HepG2 (cell line): ENCODE measurements around the gene C4orf46. TPM values are rescaled to one million over a fixed set of nuclear protein-coding genes. Genes with fewer than 3 reads are reported as not detected.
A peak's percentile ranks its signal among the peaks of the same experiment; 100 is the strongest.

Source experiments
- CAMTA2 ChIP-seq: sonication (generic); formaldehyde crosslinking; IDR thresholded peaks from 2 replicates; pipeline ENCODE4 v1.4.0; 2020; ENCODE audit warnings: mild to moderate bottlenecking, missing genetic modification reagents, borderline replicate concordance
- ISX ChIP-seq: sonication (generic); formaldehyde crosslinking; conservative IDR thresholded peaks from 2 replicates; pipeline ENCODE4 v1.5.0; 2020; ENCODE audit warnings: missing genetic modification reagents
- MED1 ChIP-seq: sonication (generic); formaldehyde crosslinking; IDR thresholded peaks from 2 replicates; pipeline ENCODE4 v1.4.0; 2020; ENCODE audit warnings: missing genetic modification reagents
- NR2F1 ChIP-seq, 2 experiments: fragments of 450-650 bp in 1 of 2; formaldehyde crosslinking in 1 of 2; IDR thresholded peaks; 2 replicates each; pipeline versions ENCODE4 v1.5.0 to v1.6.1; 2016 to 2020; ENCODE audit warnings: mild to moderate bottlenecking in 1 of 2, missing compliant biosample characterization in 1 of 2, missing genetic modification reagents in 1 of 2, moderate library complexity in 1 of 2
- POLR2AphosphoS2 ChIP-seq: IDR thresholded peaks from 2 replicates; pipeline ENCODE4 v1.6.1; 2011; ENCODE audit warnings: low read depth, low read length, improper control_type of control experiment
- SIN3B ChIP-seq: fragments of 150-350 bp; IDR thresholded peaks from 2 replicates; pipeline ENCODE4 v1.6.1; 2014; ENCODE audit warnings: low read length
- SRSF4 ChIP-seq: fragments of 200-400 bp; formaldehyde crosslinking; IDR thresholded peaks from one replicate; pipeline ENCODE4 v1.6.1; 2018; ENCODE audit warnings: mild to moderate bottlenecking, low read depth, low read length, moderate library complexity; ENCODE audit not compliant: poor library complexity, severe bottlenecking
- SRSF9 ChIP-seq: fragments of 200-400 bp; formaldehyde crosslinking; IDR thresholded peaks from 2 replicates; pipeline ENCODE4 v1.6.1; 2018; ENCODE audit warnings: borderline replicate concordance, mild to moderate bottlenecking, low read depth, low read length; ENCODE audit not compliant: insufficient read depth, poor library complexity, severe bottlenecking
- TOPORS ChIP-seq: sonication (generic); formaldehyde crosslinking; IDR thresholded peaks from 2 replicates; pipeline ENCODE4 v1.8.0; 2023; ENCODE audit warnings: mild to moderate bottlenecking, missing genetic modification reagents
- ZFP41 ChIP-seq: sonication (generic); formaldehyde crosslinking; IDR thresholded peaks from 2 replicates; pipeline ENCODE4 v1.4.0; 2020; ENCODE audit warnings: mild to moderate bottlenecking, missing genetic modification reagents, borderline replicate concordance
- ZNF557 ChIP-seq: sonication (generic); formaldehyde crosslinking; IDR thresholded peaks from 2 replicates; pipeline ENCODE4 v1.4.0; 2020; ENCODE audit warnings: missing genetic modification reagents
- polyA plus RNA-seq, 8 experiments: library from polyadenylated mRNA; depleted of rRNA in 3 of 8; stranded (reverse) in 7 of 8; unstranded in 1 of 8; fragments of >200 nt; fragmentation: Illumina TruSeq in 4 of 8; extraction: Trizol in 4 of 8; gene quantifications; 2 replicates each; pipeline versions ENCODE4 v1.2.1 to v1.2.3, GENCODE V29; 2011 to 2016; ENCODE audit warnings: low read depth in 4 of 8, missing spikeins in 1 of 8, mixed read lengths in 1 of 8; ENCODE audit not compliant: insufficient read depth in 1 of 8
- total RNA-seq, 5 experiments: library from RNA; depleted of rRNA; stranded (reverse); fragments of >200 nt; fragmentation: Illumina TruSeq; extraction: Trizol; gene quantifications; 2 replicates each; pipeline ENCODE4 v1.2.3, GENCODE V29; 2016; ENCODE audit warnings: low read depth in 1 of 5
- TF ChIP-seq, protein P1 (sequence below): sonication (generic); formaldehyde crosslinking; IDR thresholded peaks from 2 replicates; pipeline ENCODE4 v1.5.0; 2020; ENCODE audit warnings: mild to moderate bottlenecking, missing genetic modification reagents, borderline replicate concordance
- TF ChIP-seq, protein P2 (sequence below): sonication (generic); formaldehyde crosslinking; IDR thresholded peaks from 2 replicates; pipeline ENCODE4 v1.9.0; 2021; ENCODE audit warnings: missing genetic modification reagents, borderline replicate concordance
- TF ChIP-seq, protein P3 (sequence below): sonication (generic); formaldehyde crosslinking; IDR thresholded peaks from 2 replicates; pipeline ENCODE4 v1.5.0; 2020; ENCODE audit warnings: missing genetic modification reagents
- TF ChIP-seq, protein P4 (sequence below): IDR thresholded peaks from 2 replicates; pipeline ENCODE4 v1.6.1; 2012; ENCODE audit warnings: low read length, improper control_type of control experiment

The C4orf46 gene
- total and polyA plus RNA-seq, 2 of the 13 experiments (the other 11 are each of a cell fraction or from before 2014, with no cell fraction given): 8.5 to 10.4 TPM

DNA sequence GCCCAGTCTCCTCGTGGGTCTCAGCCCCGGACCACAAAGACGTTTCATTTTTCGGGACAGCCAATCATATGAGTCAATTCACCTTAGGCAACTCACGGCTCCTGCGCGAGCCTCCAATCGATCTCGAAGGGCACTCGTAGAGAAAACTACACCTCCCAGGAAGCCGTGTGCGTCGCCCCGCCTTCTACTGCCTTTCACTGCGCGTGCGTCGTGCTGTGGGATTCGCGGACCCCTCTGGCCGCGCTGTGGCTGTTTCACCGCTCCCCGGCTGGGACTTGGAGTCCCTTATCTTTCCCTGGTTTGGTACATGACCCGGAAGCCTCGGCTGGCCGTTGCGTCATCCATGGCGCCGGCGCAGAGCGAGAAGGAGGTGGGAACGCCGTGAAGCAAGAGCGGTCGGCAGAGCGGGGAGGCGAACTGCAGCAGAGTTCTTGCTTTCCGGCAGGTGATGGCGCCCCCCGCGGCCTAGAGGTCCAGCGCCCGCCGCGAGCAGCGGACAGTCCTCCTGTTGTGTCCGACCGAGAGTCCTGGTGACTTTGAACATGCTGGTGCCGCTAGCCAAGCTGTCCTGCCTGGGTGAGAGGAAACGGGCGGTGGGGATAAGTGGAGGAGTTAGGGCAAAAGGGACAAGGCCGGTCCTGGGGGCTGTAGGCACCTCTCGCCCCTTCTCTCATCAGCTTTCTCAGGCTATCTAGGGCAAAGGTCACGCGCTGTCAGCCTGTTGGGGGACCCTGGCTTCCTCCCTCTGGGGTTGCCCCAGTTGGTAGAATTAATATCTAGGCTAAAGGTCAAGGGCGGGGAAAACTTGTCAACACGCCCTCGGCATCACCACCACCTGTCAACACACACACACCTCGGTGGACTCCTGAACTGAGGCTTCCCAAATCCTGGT lies 474 bp upstream of the C4orf46 start, which contains the start of gene ETFDH (continued):
- TF ChIP-seq, protein P1, sequence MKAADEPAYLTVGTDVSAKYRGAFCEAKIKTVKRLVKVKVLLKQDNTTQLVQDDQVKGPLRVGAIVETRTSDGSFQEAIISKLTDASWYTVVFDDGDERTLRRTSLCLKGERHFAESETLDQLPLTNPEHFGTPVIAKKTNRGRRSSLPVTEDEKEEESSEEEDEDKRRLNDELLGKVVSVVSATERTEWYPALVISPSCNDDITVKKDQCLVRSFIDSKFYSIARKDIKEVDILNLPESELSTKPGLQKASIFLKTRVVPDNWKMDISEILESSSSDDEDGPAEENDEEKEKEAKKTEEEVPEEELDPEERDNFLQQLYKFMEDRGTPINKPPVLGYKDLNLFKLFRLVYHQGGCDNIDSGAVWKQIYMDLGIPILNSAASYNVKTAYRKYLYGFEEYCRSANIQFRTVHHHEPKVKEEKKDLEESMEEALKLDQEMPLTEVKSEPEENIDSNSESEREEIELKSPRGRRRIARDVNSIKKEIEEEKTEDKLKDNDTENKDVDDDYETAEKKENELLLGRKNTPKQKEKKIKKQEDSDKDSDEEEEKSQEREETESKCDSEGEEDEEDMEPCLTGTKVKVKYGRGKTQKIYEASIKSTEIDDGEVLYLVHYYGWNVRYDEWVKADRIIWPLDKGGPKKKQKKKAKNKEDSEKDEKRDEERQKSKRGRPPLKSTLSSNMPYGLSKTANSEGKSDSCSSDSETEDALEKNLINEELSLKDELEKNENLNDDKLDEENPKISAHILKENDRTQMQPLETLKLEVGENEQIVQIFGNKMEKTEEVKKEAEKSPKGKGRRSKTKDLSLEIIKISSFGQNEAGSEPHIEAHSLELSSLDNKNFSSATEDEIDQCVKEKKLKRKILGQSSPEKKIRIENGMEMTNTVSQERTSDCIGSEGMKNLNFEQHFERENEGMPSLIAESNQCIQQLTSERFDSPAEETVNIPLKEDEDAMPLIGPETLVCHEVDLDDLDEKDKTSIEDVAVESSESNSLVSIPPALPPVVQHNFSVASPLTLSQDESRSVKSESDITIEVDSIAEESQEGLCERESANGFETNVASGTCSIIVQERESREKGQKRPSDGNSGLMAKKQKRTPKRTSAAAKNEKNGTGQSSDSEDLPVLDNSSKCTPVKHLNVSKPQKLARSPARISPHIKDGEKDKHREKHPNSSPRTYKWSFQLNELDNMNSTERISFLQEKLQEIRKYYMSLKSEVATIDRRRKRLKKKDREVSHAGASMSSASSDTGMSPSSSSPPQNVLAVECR (CRISPR knock-in tag): peak; percentile 85
- TF ChIP-seq SIN3B (no peak), ZNF557 (CRISPR knock-in tag) (no peak), CAMTA2 (CRISPR knock-in tag) (no peak; the same call in 1 of the 2 replicates), ZFP41 (CRISPR knock-in tag) (no peak), SRSF4 (no peak), SRSF9 (no peak), MED1 (CRISPR knock-in tag) (peak; percentile 86), ISX (no peak), NR2F1 (CRISPR knock-in tag; IDR thresholded peaks at IDR 0.05) (peak; percentile 47 to 53; a peak in 3 of 4 replicates), TOPORS (peak; percentile 92), POLR2AphosphoS2 (no peak)
- TF ChIP-seq, protein P2, sequence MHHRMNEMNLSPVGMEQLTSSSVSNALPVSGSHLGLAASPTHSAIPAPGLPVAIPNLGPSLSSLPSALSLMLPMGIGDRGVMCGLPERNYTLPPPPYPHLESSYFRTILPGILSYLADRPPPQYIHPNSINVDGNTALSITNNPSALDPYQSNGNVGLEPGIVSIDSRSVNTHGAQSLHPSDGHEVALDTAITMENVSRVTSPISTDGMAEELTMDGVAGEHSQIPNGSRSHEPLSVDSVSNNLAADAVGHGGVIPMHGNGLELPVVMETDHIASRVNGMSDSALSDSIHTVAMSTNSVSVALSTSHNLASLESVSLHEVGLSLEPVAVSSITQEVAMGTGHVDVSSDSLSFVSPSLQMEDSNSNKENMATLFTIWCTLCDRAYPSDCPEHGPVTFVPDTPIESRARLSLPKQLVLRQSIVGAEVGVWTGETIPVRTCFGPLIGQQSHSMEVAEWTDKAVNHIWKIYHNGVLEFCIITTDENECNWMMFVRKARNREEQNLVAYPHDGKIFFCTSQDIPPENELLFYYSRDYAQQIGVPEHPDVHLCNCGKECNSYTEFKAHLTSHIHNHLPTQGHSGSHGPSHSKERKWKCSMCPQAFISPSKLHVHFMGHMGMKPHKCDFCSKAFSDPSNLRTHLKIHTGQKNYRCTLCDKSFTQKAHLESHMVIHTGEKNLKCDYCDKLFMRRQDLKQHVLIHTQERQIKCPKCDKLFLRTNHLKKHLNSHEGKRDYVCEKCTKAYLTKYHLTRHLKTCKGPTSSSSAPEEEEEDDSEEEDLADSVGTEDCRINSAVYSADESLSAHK (CRISPR knock-in tag): peak; percentile 98; the same call in 1 of the 2 replicates
- TF ChIP-seq, protein P3, sequence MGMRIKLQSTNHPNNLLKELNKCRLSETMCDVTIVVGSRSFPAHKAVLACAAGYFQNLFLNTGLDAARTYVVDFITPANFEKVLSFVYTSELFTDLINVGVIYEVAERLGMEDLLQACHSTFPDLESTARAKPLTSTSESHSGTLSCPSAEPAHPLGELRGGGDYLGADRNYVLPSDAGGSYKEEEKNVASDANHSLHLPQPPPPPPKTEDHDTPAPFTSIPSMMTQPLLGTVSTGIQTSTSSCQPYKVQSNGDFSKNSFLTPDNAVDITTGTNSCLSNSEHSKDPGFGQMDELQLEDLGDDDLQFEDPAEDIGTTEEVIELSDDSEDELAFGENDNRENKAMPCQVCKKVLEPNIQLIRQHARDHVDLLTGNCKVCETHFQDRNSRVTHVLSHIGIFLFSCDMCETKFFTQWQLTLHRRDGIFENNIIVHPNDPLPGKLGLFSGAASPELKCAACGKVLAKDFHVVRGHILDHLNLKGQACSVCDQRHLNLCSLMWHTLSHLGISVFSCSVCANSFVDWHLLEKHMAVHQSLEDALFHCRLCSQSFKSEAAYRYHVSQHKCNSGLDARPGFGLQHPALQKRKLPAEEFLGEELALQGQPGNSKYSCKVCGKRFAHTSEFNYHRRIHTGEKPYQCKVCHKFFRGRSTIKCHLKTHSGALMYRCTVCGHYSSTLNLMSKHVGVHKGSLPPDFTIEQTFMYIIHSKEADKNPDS (CRISPR knock-in tag): no peak
- TF ChIP-seq, protein P4, sequence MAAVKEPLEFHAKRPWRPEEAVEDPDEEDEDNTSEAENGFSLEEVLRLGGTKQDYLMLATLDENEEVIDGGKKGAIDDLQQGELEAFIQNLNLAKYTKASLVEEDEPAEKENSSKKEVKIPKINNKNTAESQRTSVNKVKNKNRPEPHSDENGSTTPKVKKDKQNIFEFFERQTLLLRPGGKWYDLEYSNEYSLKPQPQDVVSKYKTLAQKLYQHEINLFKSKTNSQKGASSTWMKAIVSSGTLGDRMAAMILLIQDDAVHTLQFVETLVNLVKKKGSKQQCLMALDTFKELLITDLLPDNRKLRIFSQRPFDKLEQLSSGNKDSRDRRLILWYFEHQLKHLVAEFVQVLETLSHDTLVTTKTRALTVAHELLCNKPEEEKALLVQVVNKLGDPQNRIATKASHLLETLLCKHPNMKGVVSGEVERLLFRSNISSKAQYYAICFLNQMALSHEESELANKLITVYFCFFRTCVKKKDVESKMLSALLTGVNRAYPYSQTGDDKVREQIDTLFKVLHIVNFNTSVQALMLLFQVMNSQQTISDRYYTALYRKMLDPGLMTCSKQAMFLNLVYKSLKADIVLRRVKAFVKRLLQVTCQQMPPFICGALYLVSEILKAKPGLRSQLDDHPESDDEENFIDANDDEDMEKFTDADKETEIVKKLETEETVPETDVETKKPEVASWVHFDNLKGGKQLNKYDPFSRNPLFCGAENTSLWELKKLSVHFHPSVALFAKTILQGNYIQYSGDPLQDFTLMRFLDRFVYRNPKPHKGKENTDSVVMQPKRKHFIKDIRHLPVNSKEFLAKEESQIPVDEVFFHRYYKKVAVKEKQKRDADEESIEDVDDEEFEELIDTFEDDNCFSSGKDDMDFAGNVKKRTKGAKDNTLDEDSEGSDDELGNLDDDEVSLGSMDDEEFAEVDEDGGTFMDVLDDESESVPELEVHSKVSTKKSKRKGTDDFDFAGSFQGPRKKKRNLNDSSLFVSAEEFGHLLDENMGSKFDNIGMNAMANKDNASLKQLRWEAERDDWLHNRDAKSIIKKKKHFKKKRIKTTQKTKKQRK: no peak
